K562 (cell line): ENCODE measurements around the gene ANAPC5.
"Not testable (repeated sequence)": the region's sequence is repeated elsewhere in the genome, so short reads cannot be mapped to it uniquely, and the experiment has no call there.

Experiments
- ATF7 ChIP-seq: fragments of 450-650 bp; IDR thresholded peaks from 2 replicates; pipeline ENCODE4 v1.7.1; 2014; ENCODE audit warnings: mild to moderate bottlenecking, moderate library complexity
- CTCF ChIP-seq, 3 experiments: IDR thresholded peaks in 2 of 3; conservative IDR thresholded peaks in 1 of 3; 2 replicates each; pipeline ENCODE4 v1.5.1; 2011 to 2012; ENCODE audit warnings: low read length in 3 of 3, mild to moderate bottlenecking in 3 of 3, control low read depth in 2 of 3, improper control_type of control experiment in 1 of 3, inconsistent platforms in 1 of 3, low read depth in 1 of 3, mixed read lengths in 1 of 3, moderate library complexity in 1 of 3; ENCODE audit not compliant: insufficient read depth in 2 of 3
- EGR1 ChIP-seq: fragments of 450-650 bp; conservative IDR thresholded peaks from 2 replicates; pipeline ENCODE4 v1.6.1; 2017; ENCODE audit warnings: mild to moderate bottlenecking
- HNRNPK ChIP-seq: fragments of 200-400 bp; formaldehyde crosslinking; IDR thresholded peaks from one replicate; pipeline ENCODE4 v1.6.1; 2018; ENCODE audit warnings: mild to moderate bottlenecking, low read depth, low read length; ENCODE audit not compliant: poor library complexity, severe bottlenecking
- KLF13 ChIP-seq: fragments of 450-650 bp; IDR thresholded peaks from 2 replicates; pipeline ENCODE4 v1.6.1; 2016; ENCODE audit warnings: missing genetic modification characterization, low read depth, mild to moderate bottlenecking, missing compliant biosample characterization, moderate library complexity, borderline replicate concordance
- POLR2A ChIP-seq: fragments of 450-650 bp; conservative IDR thresholded peaks from 2 replicates; pipeline ENCODE4 v1.6.1; 2016
- RAD21 ChIP-seq, 2 experiments: fragments of 250-450 bp in 1 of 2; fragments of 450-650 bp in 1 of 2; sonication (Bioruptor Pico) in 1 of 2; formaldehyde crosslinking in 1 of 2; IDR thresholded peaks in 1 of 2; conservative IDR thresholded peaks in 1 of 2; 2 replicates each; pipeline versions ENCODE4 v1.4.0 to v1.8.0; 2020 to 2022; ENCODE audit warnings: mild to moderate bottlenecking in 2 of 2, moderate library complexity in 1 of 2
- RFX5 ChIP-seq: IDR thresholded peaks from 2 replicates; pipeline ENCODE4 v1.6.1; 2011; ENCODE audit warnings: low read depth, mild to moderate bottlenecking, improper control_type of control experiment, low read length
- ZNF143 ChIP-seq: sonication (generic); formaldehyde crosslinking; IDR thresholded peaks from 2 replicates; pipeline ENCODE4 v1.9.0; 2022; ENCODE audit warnings: mild to moderate bottlenecking, missing genetic modification reagents
- ZNF449 ChIP-seq: fragments of 250-450 bp; sonication (Bioruptor Pico); IDR thresholded peaks from 2 replicates; pipeline ENCODE4 v1.8.0; 2022; ENCODE audit warnings: moderate library complexity, mild to moderate bottlenecking, inconsistent platforms
- ZNF57 ChIP-seq: fragments of 450-650 bp; formaldehyde crosslinking; IDR thresholded peaks from 2 replicates; pipeline ENCODE4 v1.4.0; 2020; ENCODE audit warnings: mild to moderate bottlenecking, moderate library complexity
- ZNF766 ChIP-seq: fragments of 200-800 bp; sonication (Bioruptor generic); conservative IDR thresholded peaks from 2 replicates; pipeline ENCODE4 v1.6.1; 2016; ENCODE audit warnings: missing genetic modification characterization, missing compliant biosample characterization

DNA sequence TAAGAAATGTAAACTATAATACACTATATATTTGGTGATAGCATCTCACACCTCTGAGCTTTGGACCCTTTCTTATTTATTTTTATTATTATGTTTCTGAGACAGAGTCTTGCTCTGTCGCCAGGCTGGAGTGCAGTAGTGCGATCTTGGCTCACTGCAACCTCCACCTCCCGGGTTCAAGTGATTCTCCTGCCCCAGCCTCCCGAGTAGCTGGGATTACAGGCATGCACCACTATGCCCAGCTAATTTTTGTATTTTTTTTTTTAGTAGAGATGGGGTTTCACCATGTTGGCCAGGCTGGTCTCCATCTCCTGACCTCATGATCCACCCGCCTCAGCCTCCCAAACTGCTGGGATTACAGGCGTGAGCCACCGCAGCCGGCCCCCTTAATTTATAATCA lies 44.8 kb downstream of the ANAPC5 start:
- not testable (repeated sequence) for TF ChIP-seq ZNF143 (CRISPR knock-in tag); EGR1; ATF7; CTCF (IDR thresholded peaks at IDR 0.05 in 2 of 3, conservative IDR thresholded peaks at IDR 0.05 in 1 of 3; ENCODE audit: insufficient read depth in 2 of 3, low read depth in 1 of 3, low read length in 3 of 3); ZNF57 (CRISPR knock-in tag); HNRNPK; RFX5; ZNF766; RAD21 (CRISPR knock-in tag; conservative IDR thresholded peaks at IDR 0.05 in 1 of 2, IDR thresholded peaks at IDR 0.05 in 1 of 2); ZNF449 (CRISPR knock-in tag); KLF13
- peak; percentile 61 for TF ChIP-seq POLR2A
